Renal cortical epithelial cell (primary cell): ENCODE data around the gene PRR14L. TPM values are rescaled to one million over a fixed set of nuclear protein-coding genes. Genes with fewer than 3 reads are reported as not detected.
"Not testable (repeated sequence)": the region's sequence is repeated elsewhere in the genome, so short reads cannot be mapped to it uniquely, and the experiment has no call there.

Experiments
- DNase-seq: peaks from one replicate; pipeline ENCODE4 v3.0.0-alpha.2; 2011; ENCODE audit warnings: low read depth
- total RNA-seq: library from RNA; depleted of rRNA; stranded (reverse); fragments of >200 nt; gene quantifications from 2 replicates; pipeline ENCODE4 v1.2.3, GENCODE V29; 2014

Gene PRR14L
- 16.5 and 54.7 TPM in 2 replicates for total RNA-seq

DNA sequence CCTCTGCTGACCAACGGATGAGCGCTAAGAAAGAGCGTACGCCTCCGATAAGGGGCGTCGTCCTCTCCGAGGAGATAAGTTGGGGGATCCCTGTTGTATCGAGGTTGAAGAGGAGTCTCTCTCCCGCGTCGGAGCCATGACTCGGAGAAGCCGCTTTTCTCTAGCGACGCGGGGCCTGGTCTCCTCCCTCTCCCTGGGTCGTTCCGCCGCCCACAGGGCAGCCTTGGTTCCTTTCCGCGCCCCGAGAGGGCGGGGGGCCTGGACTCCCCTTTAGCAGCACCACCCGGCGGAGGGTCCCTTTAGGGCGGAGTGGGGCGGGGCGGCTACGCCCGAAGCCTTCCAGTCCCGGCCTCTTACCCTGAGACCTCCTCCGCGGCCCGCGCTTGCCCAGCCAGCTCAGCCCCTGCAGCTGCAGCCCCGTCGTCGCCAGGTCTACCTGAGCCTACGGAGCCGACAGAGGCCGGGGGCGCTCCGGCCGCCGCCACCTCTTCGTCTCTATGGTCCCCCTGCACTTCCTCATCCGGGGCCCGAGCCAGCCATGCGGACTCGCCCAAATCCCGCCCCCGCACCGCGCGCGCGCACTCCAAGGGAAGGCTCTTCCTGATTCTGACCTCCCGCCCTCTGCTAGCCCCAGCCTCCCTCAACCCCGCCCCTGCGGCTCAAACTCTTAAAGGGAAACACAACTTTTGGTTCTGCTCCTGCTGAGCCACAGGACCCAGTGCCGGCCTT, at the start of gene PRR14L:
Gene PRR14L, minus strand, starts transcription at position 497 of the 729 bp plus-strand sequence. CDS start 11,272 bp downstream, outside the sequence.
- DNase-seq: peak; percentile 85

DNA sequence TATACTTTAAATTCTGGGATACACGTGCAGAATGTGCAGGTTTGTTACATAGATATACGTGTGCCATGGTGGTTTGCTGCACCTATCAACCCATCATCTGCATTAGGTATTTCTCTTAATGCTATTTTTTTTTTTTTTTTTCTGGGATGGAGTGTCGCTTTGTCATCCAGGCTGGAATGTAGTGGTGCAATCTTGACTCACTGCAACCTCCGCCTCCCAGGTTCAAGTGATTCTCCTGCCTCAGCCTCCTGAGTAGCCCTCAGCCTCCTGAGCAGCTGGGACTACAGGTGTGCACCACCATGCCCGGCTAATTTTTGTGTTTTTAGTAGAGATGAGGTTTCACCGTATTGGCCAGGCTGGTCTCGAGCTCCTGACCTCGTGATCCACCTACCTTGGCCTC, 49.4 kb upstream of the PRR14L start:
- DNase-seq: not testable (repeated sequence)

DNA sequence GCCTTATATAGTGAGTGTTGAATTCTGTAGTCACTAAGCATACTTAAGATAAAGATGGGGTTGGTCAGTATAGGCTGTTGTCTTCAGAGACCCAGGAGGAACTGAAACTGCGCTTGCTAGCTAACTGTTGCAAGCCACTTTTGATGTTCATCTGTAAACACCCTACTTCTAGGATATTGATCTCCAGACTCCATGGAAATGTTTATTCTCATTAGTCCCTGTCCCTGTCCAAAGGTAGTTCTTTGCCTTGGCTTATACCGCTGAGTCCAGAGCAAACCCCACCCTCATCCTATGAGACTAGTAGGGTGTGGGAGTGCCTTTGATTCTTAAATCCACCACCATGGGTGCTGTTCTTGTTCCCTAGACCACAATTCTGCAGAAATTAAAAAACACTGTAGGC, 40.3 kb upstream of the PRR14L start:
- DNase-seq: no peak

DNA sequence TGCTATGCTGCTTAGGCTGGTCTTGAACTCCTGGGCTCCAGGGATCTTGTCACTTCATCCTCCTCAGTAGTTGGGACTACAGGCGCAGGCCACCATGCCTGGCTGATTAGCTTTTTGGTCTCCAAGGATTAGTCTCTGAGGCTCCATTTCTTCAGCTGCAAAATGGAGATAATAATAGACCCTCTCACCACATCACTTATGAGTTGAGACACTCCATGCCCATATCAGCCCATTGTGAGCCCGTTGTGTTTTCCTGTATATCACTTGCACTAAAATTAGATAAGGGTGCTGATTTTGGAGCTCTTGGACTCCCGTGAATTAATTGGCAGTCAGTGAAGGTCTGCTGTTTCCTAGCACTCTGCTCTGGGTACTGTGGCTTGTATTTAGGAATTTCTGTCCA, 39.9 kb upstream of the PRR14L start:
- DNase-seq: no peak

DNA sequence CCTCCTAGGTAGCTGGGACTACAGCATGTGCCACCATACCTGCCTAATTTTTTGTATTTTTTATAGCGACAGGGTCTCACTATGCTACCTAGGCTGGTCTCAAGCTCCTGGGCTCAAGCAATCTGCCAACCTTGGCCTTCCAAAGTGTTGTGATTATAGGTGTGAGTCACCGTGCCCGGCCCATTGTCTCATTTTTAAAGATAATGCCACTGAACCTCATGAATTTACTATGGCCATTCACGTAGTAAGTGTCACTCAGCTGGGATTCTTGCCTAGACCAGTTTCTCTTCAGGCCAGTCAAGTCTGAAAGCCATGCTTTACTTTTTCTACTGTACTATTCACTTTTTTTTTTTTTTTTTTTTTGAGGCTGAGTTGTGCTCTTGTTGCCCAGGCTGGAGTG, 26.3 kb upstream of the PRR14L start:
- DNase-seq: peak; percentile 26

DNA sequence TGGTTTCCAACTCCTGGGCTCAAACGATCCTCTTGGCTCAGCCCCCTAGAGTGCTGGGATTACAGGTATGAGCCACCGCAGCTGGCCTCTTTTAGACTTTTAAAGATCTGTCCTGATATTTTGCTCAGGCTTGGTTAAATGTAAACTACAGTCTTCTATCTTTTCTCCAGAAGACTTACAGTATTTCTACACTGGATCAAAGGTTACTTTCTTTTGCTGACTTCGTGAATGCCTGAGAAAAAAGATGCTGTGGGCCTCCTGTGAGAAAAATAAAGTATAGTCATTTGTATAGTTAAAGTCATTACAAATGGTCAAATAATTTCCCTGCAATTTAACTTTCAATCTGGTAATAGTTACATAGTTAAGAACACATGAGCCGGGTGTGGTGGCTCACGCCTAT, 23.5 kb upstream of the PRR14L start:
- DNase-seq: no peak

DNA sequence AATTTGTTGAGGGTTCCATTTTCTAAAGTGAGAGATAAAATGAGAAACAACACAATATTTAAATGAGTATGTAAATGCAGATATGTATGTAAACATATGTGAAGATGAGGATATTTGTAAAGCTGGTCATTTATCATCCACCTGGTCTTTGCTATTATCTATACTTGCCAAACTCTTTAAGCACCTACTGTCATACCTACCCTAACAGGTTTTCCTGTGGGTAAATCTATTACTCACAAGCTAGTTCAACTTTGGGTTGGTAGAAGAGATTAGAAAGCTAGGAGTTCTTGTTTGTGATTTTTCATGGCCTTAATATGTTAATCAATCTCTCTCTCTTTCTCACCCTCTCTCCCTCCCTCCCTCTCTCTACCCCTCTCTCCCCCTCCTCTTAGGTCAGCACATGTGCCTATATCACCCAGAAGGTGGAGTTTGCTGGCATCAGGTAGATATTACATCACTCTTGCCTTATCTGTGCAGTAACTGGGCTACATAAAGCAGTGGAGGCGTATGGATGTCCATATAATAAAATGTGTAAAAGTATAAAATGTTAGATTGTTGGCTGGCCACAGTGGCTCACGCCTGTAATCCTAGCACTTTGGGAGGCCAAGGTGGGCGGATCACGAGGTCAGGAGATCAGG, 18.6 kb upstream of the PRR14L start:
- no peak for DNase-seq

DNA sequence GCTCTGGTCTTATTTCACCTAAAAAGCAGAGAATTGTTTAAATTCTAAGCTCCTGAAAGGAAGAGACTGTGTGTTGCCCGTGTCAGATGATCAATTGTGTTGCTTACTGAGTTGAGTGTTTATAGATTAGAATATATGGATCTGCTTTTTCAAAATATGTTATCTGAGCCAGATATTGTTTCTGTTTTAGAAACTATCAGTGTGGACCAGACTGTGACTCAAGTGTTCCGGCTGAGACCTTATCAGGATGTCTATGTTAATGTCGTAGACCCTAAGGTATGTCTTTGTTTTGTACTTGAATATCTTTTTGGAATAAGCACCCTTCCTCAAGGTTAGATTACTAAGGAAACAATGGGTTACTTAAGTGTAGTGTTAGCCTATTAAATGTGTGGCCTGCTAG, 14.9 kb upstream of the PRR14L start:
- DNase-seq: no peak

DNA sequence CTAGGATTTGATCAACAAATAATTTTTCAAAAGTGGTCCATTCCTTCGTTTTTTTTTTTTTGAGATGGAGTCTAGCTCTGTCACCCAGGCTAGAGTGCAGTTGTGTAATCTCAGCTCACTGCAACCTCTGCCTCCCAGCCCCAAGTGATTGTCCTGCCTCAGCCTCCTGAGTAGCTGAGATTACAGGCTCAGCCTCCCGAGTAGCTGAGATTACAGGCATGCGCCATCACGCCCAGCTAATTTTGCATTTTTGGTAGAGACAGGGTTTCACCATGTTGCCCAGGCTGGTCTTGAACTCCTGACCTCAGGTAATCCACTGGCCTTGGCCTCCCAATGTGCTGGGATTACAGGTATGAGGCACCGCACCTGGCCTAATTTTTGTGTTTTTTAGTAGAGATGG, 8.9 kb upstream of the PRR14L start:
- not testable (repeated sequence) for DNase-seq

DNA sequence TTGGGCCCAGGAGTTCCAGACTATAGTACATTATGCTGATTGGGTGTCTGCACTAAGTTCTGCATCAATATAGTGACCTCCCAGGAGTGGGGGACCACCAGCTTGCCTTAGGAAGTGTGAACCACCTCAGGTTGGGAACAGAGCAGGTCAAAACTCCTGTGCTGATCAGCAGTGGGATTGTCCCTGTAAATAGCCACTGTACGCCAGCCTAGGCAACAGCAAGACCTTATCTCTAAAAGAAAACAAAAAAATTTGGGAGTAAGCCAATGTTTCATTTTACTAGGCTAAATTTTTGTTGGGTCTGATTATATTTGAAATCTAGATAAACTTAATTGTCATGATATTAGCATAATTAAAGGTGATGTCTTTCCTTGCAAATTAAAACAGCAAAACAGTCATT, 7.3 kb upstream of the PRR14L start:
- DNase-seq: no peak

DNA sequence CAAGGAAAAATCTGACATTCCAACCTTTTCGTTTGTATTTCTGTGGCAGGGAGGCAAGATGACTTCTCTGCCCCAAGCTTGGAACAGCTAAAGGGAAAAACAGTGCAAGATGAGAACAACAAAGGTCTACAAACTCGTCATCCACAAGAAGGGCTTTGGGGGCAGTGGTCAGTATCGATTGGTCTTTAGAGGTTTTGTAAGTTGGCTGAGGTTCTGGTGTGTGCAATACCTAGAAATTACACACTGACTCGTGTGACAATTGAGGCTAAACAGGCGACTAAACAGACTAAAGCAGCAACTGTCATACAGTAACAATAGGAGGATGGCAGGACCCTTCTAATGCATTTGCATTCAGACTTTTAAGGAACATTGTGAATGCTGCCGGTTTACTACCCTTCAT, 4.9 kb upstream of the PRR14L start:
- DNase-seq: no peak

DNA sequence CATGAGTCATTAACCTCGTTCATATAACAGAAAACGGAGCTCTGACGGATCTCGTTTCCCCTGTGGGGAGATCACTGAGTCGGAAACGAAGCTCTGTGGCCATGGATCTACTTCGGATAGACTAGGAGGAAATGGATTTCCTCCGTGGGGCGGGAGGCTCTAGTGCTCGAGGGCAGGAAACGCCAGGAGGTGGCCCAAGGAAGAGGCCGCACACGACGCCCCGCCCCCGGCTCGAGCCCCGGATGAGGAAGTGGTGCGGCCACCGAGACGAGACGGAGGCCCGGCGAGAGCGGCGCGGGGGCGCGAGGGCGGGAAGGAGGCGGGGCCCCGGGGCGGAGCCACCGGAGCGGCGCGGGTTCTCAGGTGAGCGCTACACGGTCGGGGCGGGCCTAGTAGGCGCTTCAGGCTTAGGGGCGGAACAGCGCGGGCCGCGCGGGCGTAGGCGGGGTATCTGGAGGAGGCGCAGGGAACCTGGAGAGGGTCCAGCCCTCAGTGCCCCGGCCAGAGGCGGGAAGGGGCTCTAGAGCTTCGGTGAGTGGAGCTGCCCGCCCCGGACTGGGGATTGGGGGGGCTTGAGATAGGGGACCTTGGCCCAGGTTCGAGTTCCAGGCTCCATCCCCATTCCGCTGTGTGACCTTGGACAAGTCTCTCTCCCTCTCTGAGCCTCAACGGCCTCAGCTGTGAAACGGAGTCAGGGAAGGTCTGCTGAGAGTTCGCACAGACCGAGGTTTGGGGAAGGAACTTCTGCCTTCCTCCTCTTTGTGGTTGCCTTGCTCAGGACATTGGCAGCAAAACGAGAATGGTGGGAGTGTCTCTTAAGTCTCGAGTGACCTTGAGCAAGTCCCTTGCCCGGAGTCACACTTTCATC, 3.9 kb upstream of the PRR14L start, which contains the start of gene DEPDC5:
Gene DEPDC5, plus strand, starts transcription at position 386 of the 868 bp plus-strand sequence. CDS start 903 bp downstream, outside the sequence.
- peak; percentile 84 for DNase-seq

DNA sequence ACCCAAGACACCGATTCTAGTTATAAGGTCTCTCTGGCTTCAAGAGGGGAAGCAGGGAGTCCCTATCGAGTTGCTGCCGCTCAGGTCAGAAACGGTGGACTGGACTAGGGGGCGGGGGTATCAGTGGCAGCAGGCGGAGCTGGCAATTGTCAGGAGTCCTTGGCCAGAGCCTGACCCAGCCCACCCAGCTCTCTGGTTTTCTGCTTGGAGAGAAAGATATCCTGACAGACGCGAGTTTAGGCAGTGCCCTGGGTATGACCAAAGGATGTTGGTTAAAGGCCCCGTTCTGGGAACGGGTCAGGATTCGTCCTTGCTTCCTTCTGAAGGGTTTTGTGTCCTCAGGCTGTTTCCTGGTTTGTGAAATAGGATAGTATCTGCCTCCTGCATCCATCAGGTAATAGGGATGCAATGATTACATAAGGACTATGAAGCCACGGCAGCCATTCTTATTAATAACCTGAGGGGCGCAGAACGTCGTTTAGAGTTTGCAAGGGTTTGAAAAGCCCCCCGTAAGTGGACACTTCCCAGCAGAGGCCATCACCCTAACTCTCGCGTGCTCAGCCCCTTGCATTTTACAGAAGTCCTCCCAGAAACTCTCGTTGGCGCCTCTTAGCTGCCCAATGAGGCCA, 3.2 kb upstream of the PRR14L start:
- DNase-seq: no peak

DNA sequence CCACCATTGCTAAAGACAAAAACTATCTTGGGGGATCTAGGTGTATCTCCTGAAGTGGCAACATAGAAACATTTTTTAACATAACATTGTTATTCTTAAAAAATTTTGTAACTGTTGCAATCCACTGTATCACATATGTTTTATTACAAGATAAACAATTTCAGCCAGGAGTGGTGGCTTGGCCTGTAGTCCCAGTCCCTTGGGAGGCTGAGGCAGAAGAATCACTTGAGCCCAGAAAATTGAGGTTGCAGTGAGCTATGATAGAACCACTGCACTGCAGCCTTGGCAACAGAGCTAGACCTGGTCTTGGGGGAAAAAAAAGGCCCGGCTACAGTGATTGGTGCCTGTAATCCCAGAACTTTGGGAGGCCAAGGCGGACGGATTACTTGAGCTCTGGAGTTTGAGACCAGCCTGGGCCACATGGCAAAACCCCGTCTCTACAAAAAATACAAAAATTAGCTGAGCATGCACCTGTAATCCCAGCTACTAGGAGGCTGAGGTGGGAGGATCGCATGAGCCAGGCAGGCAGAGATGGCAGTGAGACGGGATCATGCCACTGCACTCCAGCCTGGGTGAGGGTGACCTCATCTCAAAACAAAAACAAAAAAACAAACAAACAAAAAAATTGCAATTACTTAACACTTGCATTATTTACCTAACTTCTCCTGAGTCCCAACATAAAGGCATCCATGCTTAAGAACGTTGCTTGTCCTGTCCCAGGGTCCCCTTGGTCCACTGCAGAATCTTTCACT, 2.3 kb upstream of the PRR14L start:
- no peak for DNase-seq

DNA sequence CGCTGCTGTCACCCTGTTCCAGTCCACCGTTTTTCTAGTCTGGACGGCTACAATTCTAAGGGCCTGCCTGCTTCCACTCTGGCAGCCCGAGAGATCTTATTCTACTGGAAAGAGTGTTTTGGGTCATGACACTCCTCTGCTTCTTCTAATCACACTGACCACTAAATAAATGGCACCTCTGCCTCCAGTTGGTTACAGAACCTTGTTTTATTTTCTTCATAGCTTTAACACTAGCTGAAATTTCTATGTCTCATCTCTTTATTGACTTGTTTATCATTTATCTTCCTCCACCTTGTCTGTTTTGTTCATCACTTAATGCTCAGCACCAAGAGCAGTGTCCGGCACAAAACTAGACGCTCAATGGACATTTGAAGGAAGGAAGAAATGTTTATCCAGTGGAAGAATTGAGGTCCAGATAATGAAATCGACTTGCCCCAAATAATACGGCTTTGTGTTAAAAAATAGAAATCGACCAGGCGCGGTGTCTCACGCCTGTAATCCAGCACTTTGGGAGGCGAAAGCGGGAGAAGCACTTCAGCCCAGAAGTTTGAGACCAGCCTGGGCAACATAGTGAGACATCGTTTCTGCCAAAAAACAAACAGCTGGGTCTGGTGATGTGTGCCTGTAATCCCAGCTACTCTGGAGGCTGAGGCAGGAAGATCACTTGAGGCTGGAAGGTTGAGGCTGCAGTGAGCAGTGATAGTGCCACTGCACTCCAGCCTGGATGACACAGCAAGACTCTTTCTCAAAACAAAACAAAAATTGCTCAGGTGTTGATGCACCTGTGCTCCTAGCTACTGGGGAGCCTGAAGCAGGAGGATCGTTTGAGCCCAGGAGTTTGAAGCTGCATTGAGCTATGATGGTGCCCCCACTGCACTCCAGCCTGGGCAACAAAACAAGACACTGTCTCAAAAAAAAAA, 693 bp upstream of the PRR14L start:
- DNase-seq: no peak

DNA sequence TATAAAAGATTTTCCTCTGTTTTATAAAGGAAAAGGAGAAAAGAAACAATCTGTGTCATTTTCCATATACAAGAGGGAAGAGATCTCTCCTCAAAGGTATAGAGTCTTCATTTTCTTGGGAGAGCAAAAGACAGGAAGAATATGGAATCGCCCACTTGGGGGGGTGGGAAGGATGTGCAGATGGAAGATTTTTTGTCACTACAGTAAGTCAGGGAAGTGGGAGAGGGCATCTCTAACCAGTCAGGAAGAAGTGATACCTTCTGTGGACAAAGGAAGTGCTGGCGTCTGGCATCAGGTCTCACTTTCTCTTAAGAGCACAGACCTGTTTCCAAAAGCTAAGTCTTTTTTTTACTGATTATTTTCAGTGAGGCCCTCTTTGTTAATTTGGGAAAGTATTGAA, 1.4 kb downstream of the PRR14L start:
- no peak for DNase-seq

DNA sequence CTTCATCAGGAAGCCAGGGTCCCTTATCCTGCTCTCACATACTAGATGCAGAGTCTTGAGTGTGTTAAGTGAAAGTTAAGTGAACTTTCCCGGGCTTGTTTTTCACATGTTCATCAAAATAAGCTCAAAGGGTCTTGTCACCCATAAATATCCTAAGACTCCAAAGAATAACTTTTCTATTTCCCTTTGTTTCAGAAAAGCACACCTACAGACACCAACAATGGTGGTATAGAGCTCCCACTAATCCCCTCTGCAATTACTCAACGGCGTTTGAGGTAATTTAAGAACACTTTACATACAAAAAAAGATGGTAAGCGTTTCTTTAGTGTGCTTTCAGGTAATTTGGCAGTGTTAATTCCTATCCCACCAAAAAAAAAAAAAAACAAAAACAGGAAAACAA, 2.5 kb downstream of the PRR14L start:
- no peak for DNase-seq

DNA sequence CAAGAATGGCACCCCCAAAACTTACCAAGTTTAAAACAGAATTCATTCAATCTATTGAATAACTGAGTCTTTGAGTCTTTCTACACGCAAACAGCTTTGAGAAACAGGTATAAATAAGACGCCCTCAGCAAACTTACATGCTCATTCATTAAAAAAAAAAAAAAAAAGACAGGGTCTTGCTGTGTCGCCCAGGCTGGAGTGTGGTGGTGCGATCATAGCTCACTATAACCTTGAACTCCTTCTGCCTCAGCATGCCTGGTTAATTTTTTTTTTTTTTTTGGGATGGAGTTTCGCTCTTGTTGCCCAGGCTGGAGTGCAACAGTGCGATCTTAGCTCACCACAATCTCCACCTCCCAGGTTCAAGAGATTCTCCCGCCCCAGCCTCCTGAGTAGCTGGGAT, 6.1 kb downstream of the PRR14L start:
- DNase-seq: no peak

DNA sequence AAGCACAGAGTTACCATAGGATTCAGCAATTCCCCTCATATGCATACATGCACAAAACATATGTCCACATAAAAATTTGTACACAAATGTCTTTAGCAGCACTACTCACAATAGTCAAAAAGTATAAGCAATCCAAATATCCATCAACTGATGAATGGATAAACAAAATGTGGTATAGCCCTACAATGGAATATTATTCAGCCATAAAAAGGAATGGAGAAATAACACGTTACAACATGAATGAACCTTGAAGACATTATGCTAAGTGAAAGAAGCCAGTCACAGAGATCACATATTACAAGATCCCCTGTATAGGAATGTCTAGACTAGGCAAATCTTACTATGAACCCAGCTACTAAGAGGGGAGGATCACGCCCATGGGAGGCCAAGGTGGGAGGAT, 7.2 kb downstream of the PRR14L start:
- DNase-seq: no peak

DNA sequence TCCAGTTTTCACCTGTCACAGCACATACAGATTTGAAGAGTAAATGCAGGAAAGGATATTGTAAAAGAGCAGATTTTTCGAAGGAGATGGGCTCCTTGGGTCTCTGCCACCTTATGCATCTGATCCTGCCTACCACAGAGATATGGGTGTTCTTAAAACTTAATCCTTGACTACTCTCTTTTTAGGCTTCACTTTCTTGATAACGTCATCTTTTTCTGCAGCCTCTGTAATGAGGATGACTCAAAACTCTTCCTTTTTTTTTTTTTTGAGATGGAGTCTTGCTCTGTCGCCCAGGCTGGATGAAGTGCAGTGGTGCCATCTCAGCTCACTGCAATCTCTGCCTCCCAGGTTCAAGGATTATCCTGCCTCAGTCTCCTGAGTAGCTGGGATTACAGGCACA, 7.8 kb downstream of the PRR14L start:
- no peak for DNase-seq
